HL-60 (cell line): ENCODE data around the gene HTR3B.
A peak's percentile ranks its signal among the peaks of the same experiment; 100 is the strongest.

Experiments used
- DNase-seq, 2 experiments: peaks; one replicate each; pipeline ENCODE4 v3.0.0-alpha.2; 2010 to 2020; ENCODE audit warnings: low read depth in 1 of 2, low spot score in 1 of 2
- H3K27ac ChIP-seq: fragments of 250-450 bp; sonication (Bioruptor Pico); replicated peaks from 2 replicates; pipeline ENCODE4 v1.5.1; 2020; ENCODE audit warnings: mild to moderate bottlenecking, moderate library complexity
- H3K27me3 ChIP-seq: fragments of 250-450 bp; sonication (Bioruptor Pico); 2 replicates; pipeline ENCODE4 v1.5.1; 2021; ENCODE audit warnings: mild to moderate bottlenecking, moderate library complexity; ENCODE audit not compliant: insufficient read depth, poor library complexity, severe bottlenecking
- H3K4me3 ChIP-seq: replicated peaks from 2 replicates; pipeline ENCODE4 v1.5.1; 2011; ENCODE audit warnings: mild to moderate bottlenecking, control low read depth, low read length; ENCODE audit not compliant: insufficient read depth
- GABPA ChIP-seq: IDR thresholded peaks from 2 replicates; pipeline ENCODE4 v1.6.1; 2012; ENCODE audit warnings: low read depth
- POLR2AphosphoS5 ChIP-seq: IDR thresholded peaks from 2 replicates; pipeline ENCODE4 v1.6.1; 2012; ENCODE audit warnings: low read depth
- REST ChIP-seq: IDR thresholded peaks from 2 replicates; pipeline ENCODE4 v1.6.1; 2012; ENCODE audit warnings: low read depth; ENCODE audit not compliant: insufficient replicate concordance
- SPI1 ChIP-seq: IDR thresholded peaks from 2 replicates; pipeline ENCODE4 v1.6.1; 2012; ENCODE audit warnings: low read depth, mild to moderate bottlenecking, borderline replicate concordance
- TF ChIP-seq, protein P1 (sequence below): IDR thresholded peaks from one replicate; pipeline ENCODE4 v1.5.1; 2011; ENCODE audit warnings: low read length, control low read depth, inconsistent platforms; ENCODE audit not compliant: insufficient read depth

HTR3B gene

GRCh38 chr11:113951537-113951936 is 46.9 kb downstream of the HTR3B start:
- no peak for TF ChIP-seq GABPA
- TF ChIP-seq REST: no peak
- TF ChIP-seq SPI1: no peak
- TF ChIP-seq, protein P1, sequence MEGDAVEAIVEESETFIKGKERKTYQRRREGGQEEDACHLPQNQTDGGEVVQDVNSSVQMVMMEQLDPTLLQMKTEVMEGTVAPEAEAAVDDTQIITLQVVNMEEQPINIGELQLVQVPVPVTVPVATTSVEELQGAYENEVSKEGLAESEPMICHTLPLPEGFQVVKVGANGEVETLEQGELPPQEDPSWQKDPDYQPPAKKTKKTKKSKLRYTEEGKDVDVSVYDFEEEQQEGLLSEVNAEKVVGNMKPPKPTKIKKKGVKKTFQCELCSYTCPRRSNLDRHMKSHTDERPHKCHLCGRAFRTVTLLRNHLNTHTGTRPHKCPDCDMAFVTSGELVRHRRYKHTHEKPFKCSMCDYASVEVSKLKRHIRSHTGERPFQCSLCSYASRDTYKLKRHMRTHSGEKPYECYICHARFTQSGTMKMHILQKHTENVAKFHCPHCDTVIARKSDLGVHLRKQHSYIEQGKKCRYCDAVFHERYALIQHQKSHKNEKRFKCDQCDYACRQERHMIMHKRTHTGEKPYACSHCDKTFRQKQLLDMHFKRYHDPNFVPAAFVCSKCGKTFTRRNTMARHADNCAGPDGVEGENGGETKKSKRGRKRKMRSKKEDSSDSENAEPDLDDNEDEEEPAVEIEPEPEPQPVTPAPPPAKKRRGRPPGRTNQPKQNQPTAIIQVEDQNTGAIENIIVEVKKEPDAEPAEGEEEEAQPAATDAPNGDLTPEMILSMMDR: no peak
- TF ChIP-seq POLR2AphosphoS5: no peak
- DNase-seq: no peak

DNA sequence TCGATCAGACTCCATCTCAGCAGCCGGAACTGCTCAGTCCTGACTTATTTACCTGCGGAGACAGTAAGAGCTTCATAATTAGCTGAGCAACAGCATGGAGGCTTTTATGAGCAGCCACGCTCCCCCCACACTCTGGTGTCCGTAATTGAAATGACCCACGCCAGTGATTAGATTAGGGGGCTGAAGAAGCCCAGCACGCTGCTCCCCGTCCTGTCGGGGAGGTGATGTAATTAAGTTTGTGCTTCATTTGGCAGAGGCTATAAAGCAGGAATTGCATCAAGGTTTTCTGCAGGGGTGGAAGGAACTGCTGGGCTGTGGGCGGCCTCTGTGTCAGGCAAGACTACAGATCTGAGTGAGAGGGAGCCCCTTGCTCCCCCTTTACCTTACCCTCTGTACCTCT is 47.5 kb downstream of the HTR3B start:
- DNase-seq: peak in 1 of 2 experiments; percentile 46
- TF ChIP-seq POLR2AphosphoS5: no peak
- TF ChIP-seq SPI1: 0 out of 2 replicates have a peak, but pooled peaks have one; percentile 3
- no peak for TF ChIP-seq REST
- no peak for TF ChIP-seq GABPA
- TF ChIP-seq, protein P1: no peak
- Histone ChIP-seq H3K27me3 (no peaks in the 10 kb centered on the region), H3K4me3 (no peak overlapping the region), H3K27ac (peak overlapping the region; percentile 56)

More at GRCh38 chr11:113951537-113951936, 46.9 kb downstream of the HTR3B start:
- H3K27ac ChIP-seq: peak overlapping the region; percentile 56
- H3K27me3 ChIP-seq: no peaks in the 10 kb centered on the region
- H3K4me3 ChIP-seq: no peak overlapping the region

GRCh38 chr11:113952588-113952987 is 48.0 kb downstream of the HTR3B start:
- DNase-seq: peak; percentile 62 to 89
- no peak overlapping the region for H3K4me3 ChIP-seq
- TF ChIP-seq SPI1: peak; percentile 25; the same call in 1 of the 2 replicates
- no peak for TF ChIP-seq GABPA
- no peak for TF ChIP-seq REST
- TF ChIP-seq POLR2AphosphoS5: peak; percentile 82
- TF ChIP-seq, protein P1: no peak

More at GRCh38 chr11:113952588-113952987, 48.0 kb downstream of the HTR3B start:
- Histone ChIP-seq H3K27me3 (no peaks in the 10 kb centered on the region), H3K27ac (peak overlapping the region; percentile 56)
